ENCODE measurements around the gene TMEM233.

The TMEM233 gene

DNA sequence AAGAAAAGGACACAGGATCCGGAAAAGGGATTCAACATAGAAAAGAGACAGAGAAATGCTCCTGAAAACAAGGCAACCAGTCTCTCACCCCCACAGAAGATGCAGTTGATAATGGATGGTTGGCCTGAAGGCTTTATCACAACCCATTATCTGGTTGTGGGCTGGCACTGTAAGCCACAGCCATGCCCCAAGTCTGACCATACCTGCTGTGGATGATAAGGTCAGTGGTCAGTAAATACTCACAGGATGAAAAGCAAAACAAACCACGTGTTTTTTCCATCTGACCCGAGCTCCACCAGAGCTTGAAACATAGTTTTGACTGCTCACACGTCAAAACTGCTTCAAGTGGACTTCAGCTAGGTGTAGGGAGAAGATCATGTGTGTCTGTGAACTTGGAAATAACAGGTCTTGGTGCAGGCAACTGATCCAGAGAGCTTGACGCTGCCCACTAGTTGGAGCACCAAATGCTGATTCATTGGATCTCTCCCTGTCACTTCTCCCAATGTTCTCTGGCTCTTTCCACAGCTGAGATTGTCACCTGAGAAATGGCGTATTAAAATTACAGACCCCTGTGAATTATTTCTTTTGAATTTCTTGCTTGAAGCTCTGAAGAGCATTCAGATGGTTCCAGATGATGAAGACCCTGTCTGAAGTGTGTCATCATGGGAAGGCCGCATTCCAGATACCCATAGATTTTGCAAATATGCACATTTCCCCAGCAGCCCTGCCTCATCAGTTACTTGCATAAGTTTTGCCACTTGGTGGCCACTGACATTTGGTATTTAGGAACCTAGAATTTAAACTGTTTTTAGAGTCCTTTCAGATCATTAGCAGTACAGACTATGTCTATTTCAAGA lies 8.5 kb downstream of the TMEM233 start:
- no peak for TF ChIP-seq CTCF (IDR thresholded peaks at IDR 0.05; ENCODE audit: insufficient read depth, low read depth, low read length, missing control alignments)
- H3K4me3 ChIP-seq (ENCODE audit: low read depth, low read length) = no peak overlapping the region
- no peak for DNase-seq (ENCODE audit: low read depth)

DNA sequence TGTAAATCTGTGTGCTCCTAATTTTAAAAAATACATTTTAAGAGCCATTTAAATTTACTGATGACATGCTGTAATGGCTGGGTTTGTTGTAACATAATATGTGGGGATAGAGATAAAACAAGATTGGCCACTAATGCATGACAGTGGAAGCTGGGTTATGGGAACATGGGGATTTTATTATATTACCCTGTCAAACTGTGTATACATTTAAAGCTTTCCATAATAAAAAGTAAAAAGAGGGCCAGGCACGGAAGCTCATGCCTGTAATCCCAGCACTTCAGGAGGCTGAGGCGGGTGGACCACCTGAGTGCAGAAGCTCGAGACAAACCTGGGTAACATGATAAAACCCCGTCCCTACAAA lies 9.1 kb downstream of the TMEM233 start:
- TF ChIP-seq CTCF (IDR thresholded peaks at IDR 0.05; ENCODE audit: insufficient read depth, low read depth, low read length, missing control alignments) = no peak
- no peak for DNase-seq (ENCODE audit: low read depth)
- H3K4me3 ChIP-seq (ENCODE audit: low read depth, low read length) = no peak overlapping the region

- H3K4me3 ChIP-seq (ENCODE audit: low read depth, low read length) = no peak overlapping the region
- no peak for DNase-seq (ENCODE audit: low read depth)
- no peak for TF ChIP-seq CTCF (IDR thresholded peaks at IDR 0.05; ENCODE audit: insufficient read depth, low read depth, low read length, missing control alignments)
Measured at GRCh38 chr12:119603767-119604166, 10.2 kb downstream of the TMEM233 start.

GRCh38 chr12:119609358-119609757 lies 15.8 kb downstream of the TMEM233 start:
- no peak for DNase-seq (ENCODE audit: low read depth)
- no peak for TF ChIP-seq CTCF (IDR thresholded peaks at IDR 0.05; ENCODE audit: insufficient read depth, low read depth, low read length, missing control alignments)

GRCh38 chr12:119613319-119613936 lies 19.9 kb downstream of the TMEM233 start:
- no peak overlapping the region for H3K4me3 ChIP-seq (ENCODE audit: low read depth, low read length)
- DNase-seq (ENCODE audit: low read depth) = no peak
- no peak for TF ChIP-seq CTCF (IDR thresholded peaks at IDR 0.05; ENCODE audit: insufficient read depth, low read depth, low read length, missing control alignments)

More at GRCh38 chr12:119609358-119609757, 15.8 kb downstream of the TMEM233 start:
- no peak overlapping the region for H3K4me3 ChIP-seq (ENCODE audit: low read depth, low read length)

- no peak overlapping the region for H3K4me3 ChIP-seq (ENCODE audit: low read depth, low read length)
- TF ChIP-seq CTCF (IDR thresholded peaks at IDR 0.05; ENCODE audit: insufficient read depth, low read depth, low read length, missing control alignments) = no peak
- DNase-seq (ENCODE audit: low read depth) = no peak
Measured at GRCh38 chr12:119614705-119615104, 21.1 kb downstream of the TMEM233 start.
